Stomach (tissue), 4 donors: ENCODE measurements around the gene NKIRAS2.
A peak's percentile ranks its signal among the peaks of the same experiment; 100 is the strongest.

ENCODE experiments used
- POLR2AphosphoS5 ChIP-seq, 3 donors: sonication (generic); formaldehyde crosslinking; IDR thresholded peaks; one replicate each; pipeline ENCODE4 v1.6.1; 2016; ENCODE audit warnings: antibody characterized with exemption in 3 of 3
- TF ChIP-seq, protein P1 (sequence below), 7 experiments: fragments of 450-650 bp in 4 of 7; fragments of 200-600 bp in 3 of 7; sonication (generic) in 3 of 7; IDR thresholded peaks; one replicate each; pipeline ENCODE4 v1.5.1; 2016 to 2019; ENCODE audit warnings: antibody characterized with exemption in 7 of 7, control low read depth in 2 of 7, mild to moderate bottlenecking in 1 of 7

DNA sequence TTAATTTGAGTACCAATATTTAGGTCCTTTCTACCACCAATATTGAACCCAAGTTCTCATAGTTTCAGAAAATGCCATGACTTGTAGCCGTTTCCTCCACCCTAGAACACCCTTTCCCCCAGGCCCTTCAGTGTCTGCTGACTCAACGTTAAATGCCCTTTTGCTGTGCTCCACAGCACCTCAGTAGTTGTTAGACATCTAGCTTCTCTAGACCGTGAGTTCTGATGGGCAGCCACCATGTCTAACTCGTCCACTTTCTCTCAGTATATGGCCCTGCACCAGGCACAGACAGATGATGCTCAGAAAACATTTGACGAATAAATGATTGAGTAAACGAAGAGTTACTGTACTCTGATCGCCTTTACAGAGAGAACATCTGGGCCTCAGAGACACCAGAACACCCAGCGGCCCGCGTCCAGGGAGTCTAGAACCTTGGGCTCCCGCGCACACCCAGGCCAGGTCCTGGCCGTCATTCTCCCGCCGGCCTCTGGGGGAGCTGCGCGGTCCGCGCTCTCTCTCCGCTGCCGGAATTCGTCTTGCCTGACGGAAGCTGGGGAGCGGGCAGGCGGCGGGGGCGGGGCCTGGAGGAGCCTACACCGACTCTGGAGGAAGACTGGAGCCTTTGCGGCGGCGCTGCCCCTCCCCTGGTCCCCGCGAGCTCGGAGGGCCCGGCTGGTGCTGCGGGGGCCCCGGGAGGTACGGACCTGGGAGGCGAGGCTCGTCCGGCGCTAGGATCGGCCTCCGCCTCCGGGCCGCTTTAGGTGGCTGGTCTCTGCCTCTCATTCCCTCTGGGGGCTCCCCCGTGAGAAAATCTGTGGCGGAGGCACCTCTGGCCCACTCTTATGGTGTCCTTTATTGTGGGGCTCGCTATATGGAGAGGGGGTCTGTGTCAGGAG is at the start of gene NKIRAS2:
- TF ChIP-seq, protein P1, sequence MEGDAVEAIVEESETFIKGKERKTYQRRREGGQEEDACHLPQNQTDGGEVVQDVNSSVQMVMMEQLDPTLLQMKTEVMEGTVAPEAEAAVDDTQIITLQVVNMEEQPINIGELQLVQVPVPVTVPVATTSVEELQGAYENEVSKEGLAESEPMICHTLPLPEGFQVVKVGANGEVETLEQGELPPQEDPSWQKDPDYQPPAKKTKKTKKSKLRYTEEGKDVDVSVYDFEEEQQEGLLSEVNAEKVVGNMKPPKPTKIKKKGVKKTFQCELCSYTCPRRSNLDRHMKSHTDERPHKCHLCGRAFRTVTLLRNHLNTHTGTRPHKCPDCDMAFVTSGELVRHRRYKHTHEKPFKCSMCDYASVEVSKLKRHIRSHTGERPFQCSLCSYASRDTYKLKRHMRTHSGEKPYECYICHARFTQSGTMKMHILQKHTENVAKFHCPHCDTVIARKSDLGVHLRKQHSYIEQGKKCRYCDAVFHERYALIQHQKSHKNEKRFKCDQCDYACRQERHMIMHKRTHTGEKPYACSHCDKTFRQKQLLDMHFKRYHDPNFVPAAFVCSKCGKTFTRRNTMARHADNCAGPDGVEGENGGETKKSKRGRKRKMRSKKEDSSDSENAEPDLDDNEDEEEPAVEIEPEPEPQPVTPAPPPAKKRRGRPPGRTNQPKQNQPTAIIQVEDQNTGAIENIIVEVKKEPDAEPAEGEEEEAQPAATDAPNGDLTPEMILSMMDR (IDR thresholded peaks at IDR 0.05), result peak in 5 of 7 experiments; percentile 93 to 97 (median 94)
- peak; percentile 64 to 86 (median 68) for TF ChIP-seq POLR2AphosphoS5 (IDR thresholded peaks at IDR 0.05)
